SK-N-SH (cell line): ENCODE measurements around the gene FNDC10. TPM values are rescaled to one million over a fixed set of nuclear protein-coding genes. Genes with fewer than 3 reads are reported as not detected.
A peak's percentile ranks its signal among the peaks of the same experiment; 100 is the strongest.

Source experiments
- CTCF ChIA-PET: fragments of 300-600, 350-600 bp; formaldehyde crosslinking; extraction: SDS; loops from one replicate; lab custom pipeline; 2021; lab: Yijun Ruan, JAX
- POLR2A ChIA-PET: fragments of 350-600 bp; sonication (Branson Sonifier 250); formaldehyde crosslinking; extraction: SDS; loops from one replicate; lab custom pipeline; 2020; ENCODE audit warnings: antibody characterized with exemption, inconsistent platforms; lab: Yijun Ruan, JAX
- DNase-seq: peaks from one replicate; pipeline ENCODE4 v3.0.0; 2012
- H2AFZ ChIP-seq: fragments of 200-600 bp; sonication (generic); 2 replicates; pipeline ENCODE4 v1.8.1; 2016; ENCODE audit warnings: antibody characterized with exemption, mild to moderate bottlenecking, low read depth
- H3F3A ChIP-seq: fragments of 200-600 bp; sonication (generic); replicated peaks from 2 replicates; pipeline ENCODE3; 2016; ENCODE audit warnings: antibody characterized with exemption, mild to moderate bottlenecking; ENCODE audit not compliant: insufficient read depth
- H3K27ac ChIP-seq, 2 experiments: fragments of 200-500 bp in 1 of 2; fragments of 200-600 bp in 1 of 2; sonication (Bioruptor generic) in 1 of 2; sonication (generic), shearing (Covaris generic) in 1 of 2; 2 replicates each; pipeline versions ENCODE4 v1.5.1 to v1.6.1; 2014 to 2016; ENCODE audit warnings: low read depth in 2 of 2, inconsistent platforms in 1 of 2, low read length in 1 of 2, mild to moderate bottlenecking in 1 of 2, mixed read lengths in 1 of 2
- H3K27me3 ChIP-seq: fragments of 200-600 bp; sonication (generic), shearing (Covaris generic); 2 replicates; pipeline ENCODE4 v1.6.1; 2016; ENCODE audit warnings: mixed run types; ENCODE audit not compliant: insufficient read depth
- H3K36me3 ChIP-seq, 2 experiments: fragments of 200-500 bp in 1 of 2; fragments of 200-600 bp in 1 of 2; sonication (Bioruptor generic) in 1 of 2; sonication (generic) in 1 of 2; replicated peaks in 1 of 2; 2 replicates each; pipeline versions ENCODE3 to v1.5.1; 2014 to 2016; ENCODE audit warnings: low read length in 1 of 2, mild to moderate bottlenecking in 1 of 2; ENCODE audit not compliant: insufficient read depth in 2 of 2, control insufficient read depth in 1 of 2
- H3K4me1 ChIP-seq, 2 experiments: fragments of 200-500 bp in 1 of 2; fragments of 200-600 bp in 1 of 2; sonication (Bioruptor generic) in 1 of 2; sonication (generic), shearing (Covaris generic) in 1 of 2; 2 replicates each; pipeline versions ENCODE4 v1.5.1 to v1.6.1; 2014 to 2016; ENCODE audit warnings: low read depth in 1 of 2, low read length in 1 of 2, mixed run types in 1 of 2; ENCODE audit not compliant: insufficient read depth in 2 of 2, control insufficient read depth in 1 of 2
- H3K4me2 ChIP-seq: fragments of 200-600 bp; sonication (generic), shearing (Covaris generic); 2 replicates; pipeline ENCODE4 v1.6.1; 2017; ENCODE audit warnings: mixed run types
- H3K4me3 ChIP-seq, 2 experiments: fragments of 200-500 bp in 1 of 2; fragments of 200-600 bp in 1 of 2; sonication (Bioruptor generic) in 1 of 2; sonication (generic), shearing (Covaris generic) in 1 of 2; 2 replicates each; pipeline versions ENCODE4 v1.5.1 to v1.8.1; 2014 to 2016; ENCODE audit warnings: low read depth in 2 of 2, inconsistent platforms in 1 of 2, low read length in 1 of 2, mild to moderate bottlenecking in 1 of 2, mixed read lengths in 1 of 2, moderate library complexity in 1 of 2
- H3K79me2 ChIP-seq: fragments of 200-600 bp; sonication (generic); 2 replicates; pipeline ENCODE4 v1.8.1; 2017; ENCODE audit warnings: mild to moderate bottlenecking; ENCODE audit not compliant: insufficient read depth
- H3K9ac ChIP-seq: fragments of 200-600 bp; sonication (generic); 2 replicates; pipeline ENCODE4 v1.6.1; 2017; ENCODE audit warnings: mixed run types
- H3K9me2 ChIP-seq: fragments of 200-600 bp; sonication (generic); 2 replicates; pipeline ENCODE4 v1.6.1; 2017; ENCODE audit warnings: mixed run types
- H3K9me3 ChIP-seq: fragments of 200-600 bp; sonication (generic); 2 replicates; pipeline ENCODE4 v1.6.1; 2017; ENCODE audit warnings: mixed run types, mild to moderate bottlenecking, moderate library complexity
- H4K20me1 ChIP-seq: fragments of 200-600 bp; sonication (generic); 2 replicates; pipeline ENCODE4 v1.6.1; 2017; ENCODE audit warnings: mild to moderate bottlenecking, mixed run types; ENCODE audit not compliant: insufficient read depth
- CHD2 ChIP-seq: fragments of 150-350 bp; IDR thresholded peaks from 2 replicates; pipeline ENCODE4 v1.6.1; 2018; ENCODE audit warnings: low read length; ENCODE audit not compliant: partially characterized antibody
- CTCF ChIP-seq: fragments of 200-600 bp; sonication (generic); IDR thresholded peaks from 2 replicates; pipeline ENCODE4 v1.6.1; 2017; ENCODE audit warnings: antibody characterized with exemption, mild to moderate bottlenecking, moderate library complexity
- FOXJ3 ChIP-seq: sonication (generic); formaldehyde crosslinking; IDR thresholded peaks from 2 replicates; pipeline ENCODE4 v1.5.1; 2020; ENCODE audit warnings: mild to moderate bottlenecking, missing genetic modification reagents
- FOXM1 ChIP-seq: IDR thresholded peaks from 2 replicates; pipeline ENCODE4 v1.4.0; 2012; ENCODE audit warnings: low read depth, mild to moderate bottlenecking
- GABPA ChIP-seq: IDR thresholded peaks from 2 replicates; pipeline ENCODE4 v1.4.0; 2012; ENCODE audit warnings: low read depth, mild to moderate bottlenecking
- IRF3 ChIP-seq: fragments of 150-350 bp; IDR thresholded peaks from 2 replicates; pipeline ENCODE4 v1.6.1; 2016; ENCODE audit warnings: mild to moderate bottlenecking, low read depth, low read length
- MAX ChIP-seq: IDR thresholded peaks from 2 replicates; pipeline ENCODE4 v1.4.0; 2012; ENCODE audit warnings: low read depth
- RAD21 ChIP-seq: IDR thresholded peaks from 2 replicates; pipeline ENCODE4 v1.6.1; 2012; ENCODE audit warnings: mild to moderate bottlenecking, low read length
- RCOR1 ChIP-seq: fragments of 150-350 bp; IDR thresholded peaks from 2 replicates; pipeline ENCODE4 v1.6.1; 2017; ENCODE audit warnings: antibody characterized with exemption, low read length
- REST ChIP-seq: IDR thresholded peaks from 2 replicates; pipeline ENCODE4 v1.6.1; 2012; ENCODE audit warnings: mild to moderate bottlenecking, low read depth, low read length, moderate library complexity
- RXRA ChIP-seq: IDR thresholded peaks from 2 replicates; pipeline ENCODE4 v1.4.0; 2012; ENCODE audit warnings: low read depth, mild to moderate bottlenecking, borderline replicate concordance
- TAF1 ChIP-seq: IDR thresholded peaks from 2 replicates; pipeline ENCODE4 v1.6.1; 2012; ENCODE audit warnings: low read depth, mild to moderate bottlenecking, low read length, moderate library complexity, borderline replicate concordance
- TEAD4 ChIP-seq: IDR thresholded peaks from 2 replicates; pipeline ENCODE4 v1.4.0; 2012; ENCODE audit warnings: mild to moderate bottlenecking, borderline replicate concordance; ENCODE audit not compliant: insufficient read depth
- WGBS: methylation state at CpG from one replicate; pipeline ENCODE4 v1.1.6; 2017; ENCODE audit warnings: low lambda C conversion rate; 5-methylcytosine and 5-hydroxymethylcytosine counted together
- polyA plus RNA-seq, 3 experiments: library from polyadenylated mRNA; depleted of rRNA; stranded (reverse); fragments of >200 nt; gene quantifications; 2 replicates each; pipeline ENCODE4 v1.2.3, GENCODE V29; 2012

The FNDC10 gene
- polyA plus RNA-seq, 1 of the 3 experiments (the other 2 are of a cell fraction) = 6.7 TPM

- Histone ChIP-seq H2AFZ (no peak overlapping the region), H3K4me3 (no peak overlapping the region), H3K27me3 (no peaks in the 10 kb centered on the region), H3K9ac (no peak overlapping the region), H3K36me3 (peaks cover 5 to 7% of the 10 kb centered on the region in 2 experiments), H3K9me2 (no peaks in the 10 kb centered on the region), H3K9me3 (no peaks in the 10 kb centered on the region), H3K79me2 (peaks cover 31% of the 10 kb centered on the region), H3F3A (no peaks in the 10 kb centered on the region), H3K4me2 (no peak overlapping the region), H4K20me1 (peaks cover under 1% of the 10 kb centered on the region; the same call in 1 of the 2 replicates), H3K27ac (no peak overlapping the region), H3K4me1 (peaks cover 0 to 9% of the 10 kb centered on the region in 2 experiments; a peak in 1 of 4 replicates)
- DNase-seq = peak; percentile 59
- no peak for TF ChIP-seq TAF1
- no peak for TF ChIP-seq FOXJ3
- no peak for TF ChIP-seq CHD2
- TF ChIP-seq RAD21 = 0 out of 2 replicates have a peak, but pooled peaks have one; percentile 19
- peak; percentile 35; the same call in 1 of the 2 replicates for TF ChIP-seq CTCF
- TF ChIP-seq REST = no peak
- CTCF ChIA-PET = interaction anchor here (1.3 to 1.5 kb wide), 2 partner anchors 10 to 65 kb away, joined by 3 to 4 read pairs; no protein-coding TSS in a partner anchor
- POLR2A ChIA-PET = no interaction called here
- WGBS = no CpG with 5 or more reads among the region's 14 CpGs
Measured at GRCh38 chr1:1619917-1620361, 20.0 kb upstream of the FNDC10 start.

- peaks cover 10% of the 10 kb centered on the region for H4K20me1 ChIP-seq
- no peaks in the 10 kb centered on the region for H3F3A ChIP-seq
- H3K27ac ChIP-seq = no peak overlapping the region
- POLR2A ChIA-PET = no interaction called here
- no peak for DNase-seq
- no peaks in the 10 kb centered on the region for H3K9me3 ChIP-seq
- CTCF ChIA-PET = no interaction called here
- peaks cover 0 to 18% of the 10 kb centered on the region in 2 experiments; a peak in 1 of 4 replicates for H3K4me1 ChIP-seq
- H3K9me2 ChIP-seq = no peaks in the 10 kb centered on the region
- whole genome bisulfite sequencing = 100% methylated on average over 1 of the region's 9 CpGs
- H3K4me2 ChIP-seq = no peak overlapping the region
- no peak overlapping the region for H3K9ac ChIP-seq
- no peaks in the 10 kb centered on the region for H3K27me3 ChIP-seq
- H3K36me3 ChIP-seq = peaks cover 3 to 7% of the 10 kb centered on the region in 2 experiments
- H3K79me2 ChIP-seq = peaks cover 45% of the 10 kb centered on the region
- TF ChIP-seq REST (no peak), MAX (no peak), TAF1 (no peak), RXRA (no peak), RAD21 (no peak), IRF3 (no peak), TEAD4 (no peak), RCOR1 (no peak), FOXM1 (no peak), GABPA (no peak)
- TF ChIP-seq, all 33 proteins: peak for 0
- Histone ChIP-seq H3K4me3 (no peak overlapping the region), H2AFZ (no peak overlapping the region)
Measured at GRCh38 chr1:1618396-1619068, 18.6 kb upstream of the FNDC10 start.
